Gastrocnemius medialis (tissue), 4 donors: Measurements from ENCODE around the gene GMPR2.
"Not testable (repeated sequence)": the region's sequence is repeated elsewhere in the genome, so short reads cannot be mapped to it uniquely, and the experiment has no call there.

Experiments
- POLR2A ChIP-seq, 2 donors: fragments of 450-650 bp; IDR thresholded peaks; one replicate each; pipeline ENCODE4 v1.6.1; 2017; ENCODE audit warnings: antibody characterized with exemption in 2 of 2, mild to moderate bottlenecking in 2 of 2, moderate library complexity in 2 of 2
- TF ChIP-seq, protein P1 (sequence below), 5 experiments: fragments of 450-650 bp in 3 of 5; fragments of 200-600 bp in 2 of 5; sonication (generic) in 2 of 5; IDR thresholded peaks in 4 of 5; conservative IDR thresholded peaks in 1 of 5; 1 replicate in 4 of 5; 2 replicates in 1 of 5; pipeline ENCODE4 v1.5.1; 2016 to 2019; ENCODE audit warnings: antibody characterized with exemption in 5 of 5, mild to moderate bottlenecking in 3 of 5, moderate library complexity in 3 of 5

DNA sequence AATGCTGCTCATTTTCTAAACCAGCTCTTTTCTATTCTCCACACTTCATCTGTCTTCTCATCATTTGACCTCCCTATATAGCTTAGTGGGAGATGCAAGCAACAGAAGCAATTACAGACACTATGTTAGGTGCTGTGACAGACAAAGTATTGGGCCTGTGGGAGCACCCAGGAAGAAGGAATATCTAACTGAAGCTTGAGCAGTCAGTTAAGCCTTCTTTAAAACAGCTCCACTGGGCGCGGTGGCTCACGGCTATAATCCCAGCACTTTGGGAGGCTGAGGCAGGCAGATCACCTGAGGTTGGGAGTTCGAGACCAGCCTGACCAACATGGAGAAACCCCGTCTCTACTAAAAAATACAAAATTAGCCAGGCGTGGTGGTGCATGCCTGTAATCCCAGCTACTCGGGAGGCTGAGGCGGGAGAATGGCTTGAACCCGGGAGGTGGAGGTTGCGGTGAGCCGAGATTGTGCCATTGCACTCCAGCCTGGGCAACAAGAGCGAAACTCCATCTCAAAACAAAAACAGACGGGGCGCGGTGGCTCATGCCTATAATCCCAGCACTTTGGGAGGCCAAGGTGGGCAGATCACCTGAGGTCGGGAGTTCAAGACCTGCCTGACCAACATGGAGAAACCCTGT lies 29.4 kb upstream of the GMPR2 start:
- TF ChIP-seq, protein P1, sequence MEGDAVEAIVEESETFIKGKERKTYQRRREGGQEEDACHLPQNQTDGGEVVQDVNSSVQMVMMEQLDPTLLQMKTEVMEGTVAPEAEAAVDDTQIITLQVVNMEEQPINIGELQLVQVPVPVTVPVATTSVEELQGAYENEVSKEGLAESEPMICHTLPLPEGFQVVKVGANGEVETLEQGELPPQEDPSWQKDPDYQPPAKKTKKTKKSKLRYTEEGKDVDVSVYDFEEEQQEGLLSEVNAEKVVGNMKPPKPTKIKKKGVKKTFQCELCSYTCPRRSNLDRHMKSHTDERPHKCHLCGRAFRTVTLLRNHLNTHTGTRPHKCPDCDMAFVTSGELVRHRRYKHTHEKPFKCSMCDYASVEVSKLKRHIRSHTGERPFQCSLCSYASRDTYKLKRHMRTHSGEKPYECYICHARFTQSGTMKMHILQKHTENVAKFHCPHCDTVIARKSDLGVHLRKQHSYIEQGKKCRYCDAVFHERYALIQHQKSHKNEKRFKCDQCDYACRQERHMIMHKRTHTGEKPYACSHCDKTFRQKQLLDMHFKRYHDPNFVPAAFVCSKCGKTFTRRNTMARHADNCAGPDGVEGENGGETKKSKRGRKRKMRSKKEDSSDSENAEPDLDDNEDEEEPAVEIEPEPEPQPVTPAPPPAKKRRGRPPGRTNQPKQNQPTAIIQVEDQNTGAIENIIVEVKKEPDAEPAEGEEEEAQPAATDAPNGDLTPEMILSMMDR (IDR thresholded peaks at IDR 0.05 in 4 of 5, conservative IDR thresholded peaks at IDR 0.05 in 1 of 5): not testable (repeated sequence)
- not testable (repeated sequence) for TF ChIP-seq POLR2A (IDR thresholded peaks at IDR 0.05)
